GM10847 (cell line): Measurements from ENCODE around the gene VPS33B.

ENCODE experiments used
- POLR2A ChIP-seq: IDR thresholded peaks from 2 replicates; pipeline ENCODE4 v1.6.1; 2011; ENCODE audit not compliant: insufficient read length; ENCODE audit errors: extremely low read depth

Gene VPS33B

GRCh38 chr15:90991587-90992285 is 30.7 kb downstream of the VPS33B start:
- TF ChIP-seq POLR2A, result no peak

- no peak for TF ChIP-seq POLR2A
These were observed 31.9 kb downstream of the VPS33B start for GRCh38 chr15:90990446-90990845.

GRCh38 chr15:90989040-90989768 is 33.2 kb downstream of the VPS33B start:
- TF ChIP-seq POLR2A, result no peak

GRCh38 chr15:90988296-90988695 is 34.1 kb downstream of the VPS33B start:
- TF ChIP-seq POLR2A, result no peak

- no peak for TF ChIP-seq POLR2A
These were observed 34.7 kb downstream of the VPS33B start for GRCh38 chr15:90987561-90988141.

GRCh38 chr15:90986790-90987507 is 35.4 kb downstream of the VPS33B start:
- TF ChIP-seq POLR2A, result no peak

GRCh38 chr15:90982135-90982534 is 40.3 kb downstream of the VPS33B start:
- no peak for TF ChIP-seq POLR2A

GRCh38 chr15:90981681-90982080 is 40.7 kb downstream of the VPS33B start:
- TF ChIP-seq POLR2A, result no peak

- TF ChIP-seq POLR2A, result no peak
These were observed 42.8 kb downstream of the VPS33B start for GRCh38 chr15:90979582-90979981.

GRCh38 chr15:90974216-90974615 is 48.2 kb downstream of the VPS33B start:
- TF ChIP-seq POLR2A, result no peak

GRCh38 chr15:90972133-90972532 is 50.3 kb downstream of the VPS33B start:
- no peak for TF ChIP-seq POLR2A

GRCh38 chr15:90970274-90970673 is 52.1 kb downstream of the VPS33B start:
- TF ChIP-seq POLR2A, result no peak

- no peak for TF ChIP-seq POLR2A
These were observed 54.0 kb downstream of the VPS33B start for GRCh38 chr15:90968434-90968833.

- no peak for TF ChIP-seq POLR2A
These were observed 55.2 kb downstream of the VPS33B start for GRCh38 chr15:90967206-90967605.

- TF ChIP-seq POLR2A, result no peak
These were observed 56.1 kb downstream of the VPS33B start for GRCh38 chr15:90966262-90966661.

GRCh38 chr15:90962021-90962420 is 60.4 kb downstream of the VPS33B start:
- TF ChIP-seq POLR2A, result no peak
